B cell (primary cell): ENCODE measurements around the gene GSC2. TPM values are rescaled to one million over a fixed set of nuclear protein-coding genes. Genes with fewer than 3 reads are reported as not detected.
A peak's percentile ranks its signal among the peaks of the same experiment; 100 is the strongest.

ENCODE experiments used
- ATAC-seq: fragments of 200-7000 bp; cut with Tn5 transposase; one replicate; pipeline ENCODE4 v1.10.0; 2021; ENCODE audit warnings: low read depth, mild to moderate bottlenecking, moderate number of reproducible peaks, moderate library complexity
- CTCF ChIA-PET: fragments of 350-600 bp; sonication (Branson Sonifier 250); formaldehyde crosslinking; loops from one replicate; lab custom pipeline; 2021; ENCODE audit warnings: antibody characterized with exemption, inconsistent platforms; lab: Charles Lee
- POLR2A ChIA-PET: fragments of 350-600 bp; sonication (Branson Sonifier 250); formaldehyde crosslinking; loops from one replicate; lab custom pipeline; 2021; ENCODE audit warnings: antibody characterized with exemption; lab: Charles Lee
- DNase-seq: peaks from one replicate; pipeline ENCODE4 v3.0.0; 2013
- H2AFZ ChIP-seq: 2 replicates; pipeline ENCODE4 v1.6.1; 2012; ENCODE audit warnings: mild to moderate bottlenecking, low read depth, low read length; ENCODE audit not compliant: insufficient read depth, poor library complexity, severe bottlenecking
- H3K27ac ChIP-seq, 2 donors: 1 replicate in 1 of 2; 2 replicates in 1 of 2; pipeline ENCODE4 v1.5.1; 2012 to 2013; ENCODE audit warnings: low read length in 2 of 2, mild to moderate bottlenecking in 2 of 2, moderate library complexity in 1 of 2
- H3K27me3 ChIP-seq, 4 experiments: fragments of 200-600 bp in 1 of 4; sonication (generic) in 1 of 4; replicated peaks in 1 of 4; 1 replicate in 2 of 4; 2 replicates in 2 of 4; pipeline versions ENCODE4 v1.6.1 to v1.7.0; 2013 to 2016; ENCODE audit warnings: low read length in 3 of 4, mild to moderate bottlenecking in 2 of 4, mixed read lengths in 1 of 4, moderate library complexity in 1 of 4; ENCODE audit not compliant: insufficient read depth in 4 of 4, control insufficient read depth in 3 of 4; ENCODE audit errors: control extremely low read depth in 1 of 4
- H3K36me3 ChIP-seq, 2 experiments: replicated peaks in 1 of 2; 1 replicate in 1 of 2; 2 replicates in 1 of 2; pipeline versions ENCODE4 v1.6.1 to v1.7.1; 2013; ENCODE audit warnings: low read length in 1 of 2; ENCODE audit not compliant: insufficient read depth in 2 of 2, control insufficient read depth in 1 of 2; ENCODE audit errors: control extremely low read depth in 1 of 2, extremely low read depth in 1 of 2
- H3K4me1 ChIP-seq, 2 donors: fragments of 200-600 bp in 1 of 2; sonication (generic) in 1 of 2; 1 replicate in 1 of 2; 2 replicates in 1 of 2; pipeline versions ENCODE4 v1.5.1 to v1.6.1; 2013 to 2017; ENCODE audit warnings: low read length in 2 of 2; ENCODE audit not compliant: control insufficient read depth in 2 of 2, insufficient read depth in 2 of 2
- H3K4me2 ChIP-seq: replicated peaks from 2 replicates; pipeline ENCODE3; 2012; ENCODE audit warnings: mild to moderate bottlenecking, low read depth, low read length; ENCODE audit not compliant: poor library complexity, severe bottlenecking
- H3K4me3 ChIP-seq, 5 experiments: fragments of 200-600 bp in 1 of 5; sonication (generic) in 1 of 5; 1 replicate in 3 of 5; 2 replicates in 2 of 5; pipeline versions ENCODE4 v1.5.1 to v1.7.0; 2011 to 2016; ENCODE audit warnings: low read length in 4 of 5, mild to moderate bottlenecking in 4 of 5, low read depth in 2 of 5, control low read depth in 1 of 5, moderate library complexity in 1 of 5; ENCODE audit not compliant: insufficient read depth in 1 of 5; ENCODE audit errors: control extremely low read depth in 1 of 5, extremely low read depth in 1 of 5
- H3K79me2 ChIP-seq: fragments of 200-600 bp; sonication (generic); one replicate; pipeline ENCODE4 v1.6.0; 2016; ENCODE audit warnings: low read length; ENCODE audit not compliant: control insufficient read depth, insufficient read depth
- H3K9ac ChIP-seq: fragments of 200-600 bp; sonication (generic); 2 replicates; pipeline ENCODE4 v1.6.1; 2017; ENCODE audit warnings: mild to moderate bottlenecking, low read length, moderate library complexity
- H3K9me3 ChIP-seq, 3 donors: one replicate each; pipeline versions ENCODE4 v1.6.1 to v1.7.1; 2013; ENCODE audit warnings: low read length in 2 of 3; ENCODE audit not compliant: control insufficient read depth in 2 of 3, insufficient read depth in 1 of 3; ENCODE audit errors: control extremely low read depth in 1 of 3
- H4K20me1 ChIP-seq: 2 replicates; pipeline ENCODE4 v1.6.0; 2012; ENCODE audit warnings: mild to moderate bottlenecking, low read length; ENCODE audit not compliant: insufficient read depth, control insufficient read depth, poor library complexity, severe bottlenecking
- H3K27ac Mint-ChIP-seq: one replicate; pipeline ENCODE4 v1.8.0; 2021; ENCODE audit warnings: mixed read lengths
- H3K27me3 Mint-ChIP-seq: one replicate; pipeline ENCODE4 v1.8.0; 2021; ENCODE audit warnings: mixed read lengths
- H3K4me1 Mint-ChIP-seq: one replicate; pipeline ENCODE4 v1.8.0; 2021; ENCODE audit warnings: mixed read lengths
- H3K4me3 Mint-ChIP-seq: one replicate; pipeline ENCODE4 v1.8.0; 2021; ENCODE audit warnings: mixed read lengths
- H3K9me3 Mint-ChIP-seq: one replicate; pipeline ENCODE4 v1.8.0; 2022; ENCODE audit warnings: mixed read lengths; ENCODE audit not compliant: insufficient read depth
- CTCF ChIP-seq: fragments of 200-600 bp; IDR thresholded peaks from one replicate; pipeline ENCODE4 v1.8.0; 2022; ENCODE audit warnings: antibody characterized with exemption, mild to moderate bottlenecking
- EZH2 ChIP-seq: IDR thresholded peaks from 2 replicates; pipeline ENCODE4 v1.6.1; 2012; ENCODE audit warnings: borderline replicate concordance, low read depth, mild to moderate bottlenecking, moderate library complexity, low read length; ENCODE audit not compliant: insufficient read depth, poor library complexity, severe bottlenecking
- WGBS: methylation state at CpG from one replicate; pipeline ENCODE4 v1.1.5; 2013; ENCODE audit warnings: missing lambda C conversion rate; ENCODE audit not compliant: insufficient coverage; 5-methylcytosine and 5-hydroxymethylcytosine counted together
- intact Hi-C: fragments of 100-400 bp; cut with micrococcal nuclease; formaldehyde crosslinking; loops from one replicate; pipeline ENCODE4 v1.10.0; 2022
- polyA plus RNA-seq: library from polyadenylated mRNA; depleted of rRNA; stranded (reverse); fragments of >200 nt; gene quantifications from 2 replicates; pipeline ENCODE4 v1.2.3, GENCODE V29; 2012
- total RNA-seq, 2 donors: library from RNA; stranded (reverse); fragments of 120-200 nt in 1 of 2; gene quantifications; 1 replicate in 1 of 2; 2 replicates in 1 of 2; pipeline versions ENCODE4 v1.2.3 to v1.2.4, GENCODE V29; 2013 to 2022

The GSC2 gene
- total and polyA plus RNA-seq, 2 donors (not counting 1 experiment from before 2014, with no cell fraction given): not detected

GRCh38 chr22:19118329-19118880 is 31.7 kb downstream of the GSC2 start:
- H3K4me3 Mint-ChIP-seq: peak overlapping the region; percentile 52
- intact Hi-C loops: no loop called here
- H3K36me3 ChIP-seq: peaks cover 0 to 8% of the 10 kb centered on the region in 2 experiments
- H2AFZ ChIP-seq: no peak overlapping the region
- H3K4me3 ChIP-seq: no peak overlapping the region
- no peaks in the 10 kb centered on the region for H3K9me3 Mint-ChIP-seq
- ATAC-seq: no peak
- no peak overlapping the region for H3K9ac ChIP-seq
- H3K27ac ChIP-seq: peak overlapping the region; percentile 34 to 59
- H3K27ac Mint-ChIP-seq: peak overlapping the region; percentile 71
- H3K4me1 Mint-ChIP-seq: peaks cover 73% of the 10 kb centered on the region
- H3K27me3 ChIP-seq: no peaks in the 10 kb centered on the region
- no peaks in the 10 kb centered on the region for H3K9me3 ChIP-seq
- H4K20me1 ChIP-seq: peaks cover 77% of the 10 kb centered on the region
- peaks cover 66% of the 10 kb centered on the region in 2 donors for H3K4me1 ChIP-seq
- CTCF ChIA-PET: interaction anchor here (0.9 to 1.6 kb wide), 2 partner anchors 15 to 55 kb away, joined by 3 to 5 read pairs; no protein-coding TSS in a partner anchor
- H3K79me2 ChIP-seq: peaks cover 93% of the 10 kb centered on the region
- H3K4me2 ChIP-seq: peak overlapping the region; percentile 43
- WGBS: 61% methylated on average over 3 of the region's 4 CpGs
- TF ChIP-seq CTCF (no peak), EZH2 (no peak)
- no peaks in the 10 kb centered on the region for H3K27me3 Mint-ChIP-seq
- DNase-seq: peak; percentile 61
- POLR2A ChIA-PET: interaction anchor here (0.8 kb wide), 1 partner anchor 8 kb away, joined by 3 read pairs; no protein-coding TSS in a partner anchor

- H3K4me3 ChIP-seq: no peak overlapping the region
- DNase-seq: no peak
- no peak overlapping the region for H2AFZ ChIP-seq
- H3K4me1 ChIP-seq: peaks cover 59 to 66% of the 10 kb centered on the region in 2 donors
- Mint-ChIP-seq H3K27me3 (no peaks in the 10 kb centered on the region), H3K9me3 (no peaks in the 10 kb centered on the region), H3K27ac (peak overlapping the region; percentile 16), H3K4me1 (peaks cover 74% of the 10 kb centered on the region), H3K4me3 (peak overlapping the region; percentile 12)
- no peak overlapping the region for H3K27ac ChIP-seq
- peaks cover 77% of the 10 kb centered on the region for H4K20me1 ChIP-seq
- TF ChIP-seq CTCF (no peak), EZH2 (no peak)
- H3K9me3 ChIP-seq: no peaks in the 10 kb centered on the region
- H3K4me2 ChIP-seq: peak overlapping the region; percentile 17
- intact Hi-C loops: no loop called here
- ChIA-PET CTCF (interaction anchor here (1.0 to 1.6 kb wide), 2 partner anchors 27 to 57 kb away, joined by 3 to 5 read pairs; partner anchors contain the start of gene ESS2), POLR2A (interaction anchor here (0.6 kb wide), 1 partner anchor 1340 kb away, joined by 8 read pairs; no protein-coding TSS in a partner anchor)
- peaks cover 0 to 8% of the 10 kb centered on the region in 2 experiments for H3K36me3 ChIP-seq
- H3K27me3 ChIP-seq: no peaks in the 10 kb centered on the region
- no CpG with 5 or more reads among the region's 9 CpGs for WGBS
- peaks cover 100% of the 10 kb centered on the region for H3K79me2 ChIP-seq
- no peak for ATAC-seq
- H3K9ac ChIP-seq: no peak overlapping the region
Observed at GRCh38 chr22:19117111-19117512, 33.0 kb downstream of the GSC2 start.
